NK-92 treated with Interleukin-12 subunit alpha and Interleukin-12 subunit beta, amount 100 ng/mL, for 24 hours (cell line): ENCODE data around the gene PTPRN2.
"Not testable (repeated sequence)": the region's sequence is repeated elsewhere in the genome, so short reads cannot be mapped to it uniquely, and the experiment has no call there.

ENCODE experiments used
- DNase-seq: peaks from one replicate; lab custom pipeline; 2025; lab: John Stamatoyannopoulos, UW

PTPRN2 gene

GRCh38 chr7:157926107-157926506 is 661.5 kb downstream of the PTPRN2 start:
- no peak for DNase-seq

- no peak for DNase-seq
Observed at GRCh38 chr7:157925383-157925875, 662.2 kb downstream of the PTPRN2 start.

- DNase-seq: no peak
Observed at GRCh38 chr7:157923903-157924630, 663.6 kb downstream of the PTPRN2 start.

- no peak for DNase-seq
Observed at GRCh38 chr7:157922576-157922975, 665.0 kb downstream of the PTPRN2 start.

- DNase-seq: no peak
Observed at GRCh38 chr7:157918326-157919080, 669.1 kb downstream of the PTPRN2 start.

- no peak for DNase-seq
Observed at GRCh38 chr7:157916946-157917640, 670.5 kb downstream of the PTPRN2 start.

- DNase-seq: no peak
Observed at GRCh38 chr7:157910446-157910845, 677.2 kb downstream of the PTPRN2 start.

GRCh38 chr7:157910045-157910444 is 677.6 kb downstream of the PTPRN2 start:
- DNase-seq: not testable (repeated sequence)

GRCh38 chr7:157909370-157909769 is 678.3 kb downstream of the PTPRN2 start:
- no peak for DNase-seq

GRCh38 chr7:157908006-157908782 is 679.4 kb downstream of the PTPRN2 start:
- no peak for DNase-seq

- DNase-seq: no peak
Observed at GRCh38 chr7:157907091-157907490, 680.5 kb downstream of the PTPRN2 start.

GRCh38 chr7:157906583-157906982 is 681.0 kb downstream of the PTPRN2 start:
- DNase-seq: no peak

- no peak for DNase-seq
Observed at GRCh38 chr7:157905651-157906461, 681.8 kb downstream of the PTPRN2 start.

GRCh38 chr7:157904866-157905570 is 682.6 kb downstream of the PTPRN2 start:
- DNase-seq: no peak

- DNase-seq: no peak
Observed at GRCh38 chr7:157904211-157904865, 683.3 kb downstream of the PTPRN2 start.

- DNase-seq: no peak
Observed at GRCh38 chr7:157903710-157904109, 683.9 kb downstream of the PTPRN2 start.

- DNase-seq: no peak
Observed at GRCh38 chr7:157903296-157903695, 684.3 kb downstream of the PTPRN2 start.

GRCh38 chr7:157901816-157902610 is 685.6 kb downstream of the PTPRN2 start:
- not testable (repeated sequence) for DNase-seq

GRCh38 chr7:157901166-157901565 is 686.5 kb downstream of the PTPRN2 start:
- DNase-seq: no peak
